ENCODE data around the gene SRGAP1.
"Not testable (repeated sequence)": the region's sequence is repeated elsewhere in the genome, so short reads cannot be mapped to it uniquely, and the experiment has no call there.

Gene SRGAP1

GRCh38 chr12:63853978-63854377 is 9.5 kb downstream of the SRGAP1 start:
- no peak for TF ChIP-seq REST (IDR thresholded peaks at IDR 0.05; ENCODE audit: insufficient replicate concordance, low read depth)
- TF ChIP-seq SPI1 (IDR thresholded peaks at IDR 0.05; ENCODE audit: borderline replicate concordance, low read depth), result no peak
- no peak for TF ChIP-seq CTCF (IDR thresholded peaks at IDR 0.05; ENCODE audit: insufficient read depth, low read length)
- TF ChIP-seq POLR2AphosphoS5 (IDR thresholded peaks at IDR 0.05; ENCODE audit: low read depth), result no peak
- no peak for TF ChIP-seq GABPA (IDR thresholded peaks at IDR 0.05; ENCODE audit: low read depth)
- H3K27ac ChIP-seq (replicated peaks), result no peak overlapping the region
- H3K4me3 ChIP-seq (replicated peaks; ENCODE audit: insufficient read depth, low read length), result no peak overlapping the region
- H3K27me3 ChIP-seq (ENCODE audit: insufficient read depth, poor library complexity, severe bottlenecking), result no peaks in the 10 kb centered on the region
- no peak for DNase-seq (ENCODE audit: low read depth in 1 of 2, low spot score in 1 of 2)

- no peaks in the 10 kb centered on the region for H3K27me3 ChIP-seq (ENCODE audit: insufficient read depth, poor library complexity, severe bottlenecking)
- H3K4me3 ChIP-seq (replicated peaks; ENCODE audit: insufficient read depth, low read length), result no peak overlapping the region
- no peak for DNase-seq (ENCODE audit: low read depth in 1 of 2, low spot score in 1 of 2)
- no peak overlapping the region for H3K27ac ChIP-seq (replicated peaks)
- TF ChIP-seq SPI1 (IDR thresholded peaks at IDR 0.05; ENCODE audit: borderline replicate concordance, low read depth) (no peak), POLR2AphosphoS5 (IDR thresholded peaks at IDR 0.05; ENCODE audit: low read depth) (no peak), REST (IDR thresholded peaks at IDR 0.05; ENCODE audit: insufficient replicate concordance, low read depth) (no peak), GABPA (IDR thresholded peaks at IDR 0.05; ENCODE audit: low read depth) (no peak), CTCF (IDR thresholded peaks at IDR 0.05; ENCODE audit: insufficient read depth, low read length) (no peak)
Observed at GRCh38 chr12:63855299-63855698, 10.8 kb downstream of the SRGAP1 start.

- DNase-seq (ENCODE audit: low read depth in 1 of 2, low spot score in 1 of 2), result no peak
- TF ChIP-seq REST (IDR thresholded peaks at IDR 0.05; ENCODE audit: insufficient replicate concordance, low read depth), result no peak
- no peak for TF ChIP-seq SPI1 (IDR thresholded peaks at IDR 0.05; ENCODE audit: borderline replicate concordance, low read depth)
- TF ChIP-seq POLR2AphosphoS5 (IDR thresholded peaks at IDR 0.05; ENCODE audit: low read depth), result no peak
- TF ChIP-seq GABPA (IDR thresholded peaks at IDR 0.05; ENCODE audit: low read depth), result no peak
- TF ChIP-seq CTCF (IDR thresholded peaks at IDR 0.05; ENCODE audit: insufficient read depth, low read length), result no peak
- Histone ChIP-seq H3K4me3 (replicated peaks; ENCODE audit: insufficient read depth, low read length) (no peak overlapping the region), H3K27me3 (ENCODE audit: insufficient read depth, poor library complexity, severe bottlenecking) (no peaks in the 10 kb centered on the region), H3K27ac (replicated peaks) (no peak overlapping the region)
Observed at GRCh38 chr12:63857771-63858670, 13.5 kb downstream of the SRGAP1 start.

GRCh38 chr12:63859880-63860279 is 15.4 kb downstream of the SRGAP1 start:
- DNase-seq (ENCODE audit: low read depth in 1 of 2, low spot score in 1 of 2); H3K4me3 ChIP-seq (replicated peaks; ENCODE audit: insufficient read depth, low read length); H3K27me3 ChIP-seq (ENCODE audit: insufficient read depth, poor library complexity, severe bottlenecking); H3K27ac ChIP-seq (replicated peaks): not testable (repeated sequence)

All from HL-60 (cell line).